ENCODE data around the gene MAN2B2.

DNA sequence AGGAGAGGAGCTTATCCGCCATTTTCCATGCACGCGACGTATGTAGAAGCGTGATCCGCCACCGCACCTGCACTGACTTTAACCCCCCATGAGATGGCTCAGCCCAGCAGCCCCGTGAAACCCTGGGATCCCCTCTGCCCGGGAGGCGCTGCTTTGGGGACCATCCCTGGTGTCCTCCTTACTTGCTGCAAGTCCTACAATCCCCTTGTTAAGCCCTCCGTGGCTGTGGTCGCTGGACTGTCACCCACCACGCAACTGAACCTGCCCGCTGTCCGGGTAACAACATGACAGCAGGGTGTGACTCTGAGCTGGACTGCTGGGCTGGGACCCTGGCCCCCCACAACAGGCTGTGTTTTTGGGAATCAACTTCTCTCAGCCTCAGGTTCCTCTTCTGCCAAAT lies 44.7 kb upstream of the MAN2B2 start:
- TF ChIP-seq, protein P1, sequence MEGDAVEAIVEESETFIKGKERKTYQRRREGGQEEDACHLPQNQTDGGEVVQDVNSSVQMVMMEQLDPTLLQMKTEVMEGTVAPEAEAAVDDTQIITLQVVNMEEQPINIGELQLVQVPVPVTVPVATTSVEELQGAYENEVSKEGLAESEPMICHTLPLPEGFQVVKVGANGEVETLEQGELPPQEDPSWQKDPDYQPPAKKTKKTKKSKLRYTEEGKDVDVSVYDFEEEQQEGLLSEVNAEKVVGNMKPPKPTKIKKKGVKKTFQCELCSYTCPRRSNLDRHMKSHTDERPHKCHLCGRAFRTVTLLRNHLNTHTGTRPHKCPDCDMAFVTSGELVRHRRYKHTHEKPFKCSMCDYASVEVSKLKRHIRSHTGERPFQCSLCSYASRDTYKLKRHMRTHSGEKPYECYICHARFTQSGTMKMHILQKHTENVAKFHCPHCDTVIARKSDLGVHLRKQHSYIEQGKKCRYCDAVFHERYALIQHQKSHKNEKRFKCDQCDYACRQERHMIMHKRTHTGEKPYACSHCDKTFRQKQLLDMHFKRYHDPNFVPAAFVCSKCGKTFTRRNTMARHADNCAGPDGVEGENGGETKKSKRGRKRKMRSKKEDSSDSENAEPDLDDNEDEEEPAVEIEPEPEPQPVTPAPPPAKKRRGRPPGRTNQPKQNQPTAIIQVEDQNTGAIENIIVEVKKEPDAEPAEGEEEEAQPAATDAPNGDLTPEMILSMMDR (IDR thresholded peaks at IDR 0.05 in 4 of 5, conservative IDR thresholded peaks at IDR 0.05 in 1 of 5): no peak
- no peak for TF ChIP-seq POLR2A (IDR thresholded peaks at IDR 0.05)
